SK-N-SH (cell line): ENCODE results near the gene ZNF732. TPM values are rescaled to one million over a fixed set of nuclear protein-coding genes. Genes with fewer than 3 reads are reported as not detected.

ENCODE experiments used
- CTCF ChIA-PET: fragments of 300-600, 350-600 bp; formaldehyde crosslinking; extraction: SDS; loops from one replicate; lab custom pipeline; 2021; lab: Yijun Ruan, JAX
- POLR2A ChIA-PET: fragments of 350-600 bp; sonication (Branson Sonifier 250); formaldehyde crosslinking; extraction: SDS; loops from one replicate; lab custom pipeline; 2020; ENCODE audit warnings: antibody characterized with exemption, inconsistent platforms; lab: Yijun Ruan, JAX
- DNase-seq: peaks from one replicate; pipeline ENCODE4 v3.0.0; 2012
- H2AFZ ChIP-seq: fragments of 200-600 bp; sonication (generic); 2 replicates; pipeline ENCODE4 v1.8.1; 2016; ENCODE audit warnings: antibody characterized with exemption, mild to moderate bottlenecking, low read depth
- H3F3A ChIP-seq: fragments of 200-600 bp; sonication (generic); replicated peaks from 2 replicates; pipeline ENCODE3; 2016; ENCODE audit warnings: antibody characterized with exemption, mild to moderate bottlenecking; ENCODE audit not compliant: insufficient read depth
- H3K27ac ChIP-seq, 2 experiments: fragments of 200-500 bp in 1 of 2; fragments of 200-600 bp in 1 of 2; sonication (Bioruptor generic) in 1 of 2; sonication (generic), shearing (Covaris generic) in 1 of 2; 2 replicates each; pipeline versions ENCODE4 v1.5.1 to v1.6.1; 2014 to 2016; ENCODE audit warnings: low read depth in 2 of 2, inconsistent platforms in 1 of 2, low read length in 1 of 2, mild to moderate bottlenecking in 1 of 2, mixed read lengths in 1 of 2
- H3K27me3 ChIP-seq: fragments of 200-600 bp; sonication (generic), shearing (Covaris generic); 2 replicates; pipeline ENCODE4 v1.6.1; 2016; ENCODE audit warnings: mixed run types; ENCODE audit not compliant: insufficient read depth
- H3K36me3 ChIP-seq, 2 experiments: fragments of 200-500 bp in 1 of 2; fragments of 200-600 bp in 1 of 2; sonication (Bioruptor generic) in 1 of 2; sonication (generic) in 1 of 2; replicated peaks in 1 of 2; 2 replicates each; pipeline versions ENCODE3 to v1.5.1; 2014 to 2016; ENCODE audit warnings: low read length in 1 of 2, mild to moderate bottlenecking in 1 of 2; ENCODE audit not compliant: insufficient read depth in 2 of 2, control insufficient read depth in 1 of 2
- H3K4me1 ChIP-seq, 2 experiments: fragments of 200-500 bp in 1 of 2; fragments of 200-600 bp in 1 of 2; sonication (Bioruptor generic) in 1 of 2; sonication (generic), shearing (Covaris generic) in 1 of 2; 2 replicates each; pipeline versions ENCODE4 v1.5.1 to v1.6.1; 2014 to 2016; ENCODE audit warnings: low read depth in 1 of 2, low read length in 1 of 2, mixed run types in 1 of 2; ENCODE audit not compliant: insufficient read depth in 2 of 2, control insufficient read depth in 1 of 2
- H3K4me2 ChIP-seq: fragments of 200-600 bp; sonication (generic), shearing (Covaris generic); 2 replicates; pipeline ENCODE4 v1.6.1; 2017; ENCODE audit warnings: mixed run types
- H3K4me3 ChIP-seq, 2 experiments: fragments of 200-500 bp in 1 of 2; fragments of 200-600 bp in 1 of 2; sonication (Bioruptor generic) in 1 of 2; sonication (generic), shearing (Covaris generic) in 1 of 2; 2 replicates each; pipeline versions ENCODE4 v1.5.1 to v1.8.1; 2014 to 2016; ENCODE audit warnings: low read depth in 2 of 2, inconsistent platforms in 1 of 2, low read length in 1 of 2, mild to moderate bottlenecking in 1 of 2, mixed read lengths in 1 of 2, moderate library complexity in 1 of 2
- H3K79me2 ChIP-seq: fragments of 200-600 bp; sonication (generic); 2 replicates; pipeline ENCODE4 v1.8.1; 2017; ENCODE audit warnings: mild to moderate bottlenecking; ENCODE audit not compliant: insufficient read depth
- H3K9ac ChIP-seq: fragments of 200-600 bp; sonication (generic); 2 replicates; pipeline ENCODE4 v1.6.1; 2017; ENCODE audit warnings: mixed run types
- H3K9me2 ChIP-seq: fragments of 200-600 bp; sonication (generic); 2 replicates; pipeline ENCODE4 v1.6.1; 2017; ENCODE audit warnings: mixed run types
- H3K9me3 ChIP-seq: fragments of 200-600 bp; sonication (generic); 2 replicates; pipeline ENCODE4 v1.6.1; 2017; ENCODE audit warnings: mixed run types, mild to moderate bottlenecking, moderate library complexity
- H4K20me1 ChIP-seq: fragments of 200-600 bp; sonication (generic); 2 replicates; pipeline ENCODE4 v1.6.1; 2017; ENCODE audit warnings: mild to moderate bottlenecking, mixed run types; ENCODE audit not compliant: insufficient read depth
- GATA2 ChIP-seq: sonication (generic); formaldehyde crosslinking; IDR thresholded peaks from 2 replicates; pipeline ENCODE4 v1.5.0; 2020; ENCODE audit warnings: mild to moderate bottlenecking, missing genetic modification reagents
- RFX5 ChIP-seq: IDR thresholded peaks from 2 replicates; pipeline ENCODE4 v1.6.1; 2012; ENCODE audit warnings: mild to moderate bottlenecking, improper control_type of control experiment, low read length
- WGBS: methylation state at CpG from one replicate; pipeline ENCODE4 v1.1.6; 2017; ENCODE audit warnings: low lambda C conversion rate; 5-methylcytosine and 5-hydroxymethylcytosine counted together
- polyA plus RNA-seq, 3 experiments: library from polyadenylated mRNA; depleted of rRNA; stranded (reverse); fragments of >200 nt; gene quantifications; 2 replicates each; pipeline ENCODE4 v1.2.3, GENCODE V29; 2012
- small RNA-seq, 7 experiments: library from RNA; depleted of rRNA; stranded (forward); fragments of <200 nt; gene quantifications; one replicate each; pipeline ENCODE3, GENCODE V24; 2012

The ZNF732 gene
- polyA plus RNA-seq, 1 of the 3 experiments (the other 2 are of a cell fraction): 0.05 TPM

DNA sequence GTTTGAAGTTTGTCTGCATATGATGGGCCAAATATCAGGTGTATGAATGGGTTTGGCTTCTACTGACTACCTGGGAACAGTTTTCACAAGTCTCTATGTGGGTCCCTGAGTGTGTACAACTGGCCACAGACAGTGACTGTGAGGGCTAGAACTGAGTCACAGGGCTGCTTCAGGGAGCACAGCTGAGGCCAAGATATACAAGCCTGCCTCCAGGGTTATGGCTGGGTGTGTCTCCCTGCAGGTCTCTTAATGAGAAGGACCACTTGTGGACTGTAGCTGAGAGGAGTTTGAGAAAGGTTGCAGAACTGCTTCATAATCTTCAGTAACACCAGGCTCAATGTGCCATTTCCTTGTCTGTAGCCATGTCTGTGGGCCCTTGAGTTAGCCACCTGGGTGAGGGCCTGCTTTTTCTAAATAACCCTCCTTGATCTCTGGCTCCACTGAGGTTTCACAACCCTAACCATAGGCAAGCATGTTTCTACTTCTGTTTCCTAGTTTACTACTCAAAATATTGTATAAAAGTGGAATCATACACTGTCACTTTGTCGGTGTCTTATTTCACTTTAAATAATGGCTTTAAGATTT is 81.3 kb downstream of the ZNF732 start:
- CTCF ChIA-PET: no interaction called here
- no peak for TF ChIP-seq GATA2 (CRISPR knock-in tag)
- no peak for TF ChIP-seq RFX5
- H3K4me3 ChIP-seq: no peak overlapping the region

More for the DNA sequence above, 81.3 kb downstream of the ZNF732 start:
- Histone ChIP-seq H3K4me1 (no peaks in the 10 kb centered on the region), H4K20me1 (no peaks in the 10 kb centered on the region), H3K4me2 (no peak overlapping the region), H3F3A (no peaks in the 10 kb centered on the region), H3K79me2 (peaks cover 22% of the 10 kb centered on the region; the same call in 1 of the 2 replicates), H2AFZ (no peak overlapping the region), H3K27ac (no peak overlapping the region), H3K27me3 (no peaks in the 10 kb centered on the region), H3K9ac (no peak overlapping the region), H3K9me2 (no peaks in the 10 kb centered on the region), H3K9me3 (peaks cover 10% of the 10 kb centered on the region; the same call in 1 of the 2 replicates), H3K36me3 (peaks cover 0 to 17% of the 10 kb centered on the region in 2 experiments)
- POLR2A ChIA-PET: no interaction called here
- 97% methylated on average over 1 of the region's 1 CpG for WGBS
- no peak for DNase-seq

Small RNA genes within 50 kb of the gene (small RNA-seq; reads per million reads assigned to genes)
- 0 to 3.4 (median 0) reads per million in 7 experiments for gene AC079140.2
- gene MIR571: 0 reads per million in 7 experiments

Other genes starting within 250 kb of the ZNF732 start
- gene ZNF718, start 181.0 kb downstream of the ZNF732 start, polyA plus RNA-seq (2012; rRNA removed): 0.02 and 0.10 TPM in 2 replicates
- gene ZNF141, start 32.3 kb upstream of the ZNF732 start, polyA plus RNA-seq (2012; rRNA removed): 1.6 and 2.4 TPM in 2 replicates
- 5.7 and 7.6 TPM in 2 replicates for gene ZNF721, start 193.7 kb upstream of the ZNF732 start, polyA plus RNA-seq (2012; rRNA removed)
- 58.0 and 67.8 TPM in 2 replicates for gene PIGG, start 193.7 kb upstream of the ZNF732 start, polyA plus RNA-seq (2012; rRNA removed)